Measurements from ENCODE around the gene BRAF.
"Not testable (repeated sequence)": the region's sequence is repeated elsewhere in the genome, so short reads cannot be mapped to it uniquely, and the experiment has no call there.

The BRAF gene

DNA sequence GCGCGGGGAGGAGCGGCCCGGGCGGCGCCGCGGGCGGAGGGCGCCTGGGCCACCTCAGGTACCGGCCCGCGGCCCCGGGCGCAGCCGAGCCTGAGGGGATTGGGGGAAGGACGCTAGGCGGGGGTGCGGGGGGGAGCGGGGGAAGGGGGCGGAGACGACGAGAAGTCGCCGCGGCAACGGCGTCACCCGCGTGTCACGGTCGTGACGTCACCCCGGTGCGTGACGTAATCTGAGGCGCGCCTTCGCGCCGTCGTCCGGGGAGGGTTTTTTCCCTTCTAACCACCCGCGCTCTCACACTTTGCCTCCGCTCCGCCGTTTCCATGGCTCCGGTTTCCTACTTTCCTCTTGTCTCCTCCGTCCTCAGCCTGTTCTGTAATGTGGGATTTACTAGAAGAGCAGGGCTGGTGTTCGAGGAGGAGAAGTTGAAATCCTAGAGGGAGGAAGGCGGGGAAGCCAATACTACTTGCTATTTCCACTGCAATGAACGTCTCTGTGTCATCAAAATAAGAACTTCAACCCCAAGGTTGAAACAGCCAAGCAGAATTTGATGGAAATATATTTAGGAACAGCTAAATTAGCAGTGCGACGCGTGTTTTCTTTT is at the start of gene BRAF:
Gene BRAF (minus strand): TSS at position 109 of the 601 bp plus-strand sequence. CDS start 226 bp downstream, outside the sequence.
- peak; percentile 65 for DNase-seq (ENCODE audit: low read depth, low spot score)

DNA sequence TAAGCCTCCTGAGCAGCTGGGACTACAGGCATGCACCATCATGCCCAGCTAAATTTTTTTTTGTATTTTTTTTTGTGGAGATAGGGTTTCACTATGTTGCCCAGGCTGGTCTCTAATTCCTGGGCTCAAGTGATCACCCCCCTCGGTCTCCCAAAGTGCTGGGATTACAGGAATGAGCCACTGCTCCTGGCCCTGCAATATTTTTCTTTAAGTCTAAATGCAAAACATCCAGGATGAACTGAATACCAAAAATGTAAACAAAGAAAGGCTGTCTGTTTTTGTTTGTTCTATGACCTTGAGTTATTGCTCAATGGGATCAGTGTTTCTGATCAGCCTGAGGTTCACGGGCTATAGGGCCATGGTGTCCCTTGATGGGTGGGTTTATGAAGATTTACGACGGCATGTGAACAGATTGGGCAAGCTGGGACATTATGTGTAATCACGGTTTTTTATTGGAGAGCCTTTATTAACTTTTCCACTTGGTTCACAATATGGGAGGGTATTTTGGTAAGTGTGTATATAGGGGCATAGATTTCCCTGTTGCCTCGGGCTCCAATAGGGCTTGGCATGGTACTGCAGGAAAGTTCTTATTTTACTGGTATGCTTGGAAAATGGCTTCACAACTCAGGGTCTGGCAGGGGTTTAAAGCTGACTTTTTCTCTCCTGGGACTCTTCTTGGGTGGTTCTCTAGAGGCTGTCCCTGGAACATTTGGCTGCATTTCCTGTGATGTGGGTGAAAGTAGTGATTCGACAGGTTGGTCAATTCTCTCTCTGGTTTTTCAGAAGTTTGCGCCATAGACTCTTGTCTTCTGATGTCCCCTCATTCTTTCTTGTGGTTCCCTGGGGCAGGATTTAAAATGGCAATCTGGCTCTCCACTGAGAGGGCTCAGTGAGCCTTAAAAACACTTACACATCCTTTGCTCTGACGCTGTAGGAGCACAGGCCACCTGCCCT is 48.4 kb upstream of the BRAF start:
- DNase-seq (ENCODE audit: low read depth, low spot score), result no peak

GRCh38 chr7:140972344-140972743 is 47.6 kb upstream of the BRAF start:
- DNase-seq (ENCODE audit: low read depth, low spot score), result no peak

DNA sequence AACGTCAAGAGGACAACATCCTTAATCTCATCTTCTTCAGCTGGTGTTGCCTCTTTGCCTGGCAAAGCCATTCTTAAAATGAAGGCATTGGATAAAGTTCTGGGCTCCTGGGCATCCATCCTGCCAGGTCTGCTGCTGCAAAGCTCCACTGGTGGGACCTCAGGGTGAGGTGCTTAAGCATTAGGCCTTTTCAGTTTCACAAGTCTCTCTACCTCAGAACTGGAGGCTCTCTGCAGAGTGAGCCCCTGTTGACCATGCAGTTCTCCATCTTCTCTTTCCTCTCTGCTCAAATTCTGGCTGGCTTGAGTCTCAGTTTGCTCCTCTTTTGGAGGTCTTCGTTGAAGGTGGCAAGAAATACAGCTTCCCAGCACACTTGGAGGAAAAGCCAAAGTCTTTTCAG is 42.7 kb upstream of the BRAF start:
- DNase-seq (ENCODE audit: low read depth, low spot score), result no peak

- no peak for DNase-seq (ENCODE audit: low read depth, low spot score)
Observed at GRCh38 chr7:140966561-140967233, 42.0 kb upstream of the BRAF start.

DNA sequence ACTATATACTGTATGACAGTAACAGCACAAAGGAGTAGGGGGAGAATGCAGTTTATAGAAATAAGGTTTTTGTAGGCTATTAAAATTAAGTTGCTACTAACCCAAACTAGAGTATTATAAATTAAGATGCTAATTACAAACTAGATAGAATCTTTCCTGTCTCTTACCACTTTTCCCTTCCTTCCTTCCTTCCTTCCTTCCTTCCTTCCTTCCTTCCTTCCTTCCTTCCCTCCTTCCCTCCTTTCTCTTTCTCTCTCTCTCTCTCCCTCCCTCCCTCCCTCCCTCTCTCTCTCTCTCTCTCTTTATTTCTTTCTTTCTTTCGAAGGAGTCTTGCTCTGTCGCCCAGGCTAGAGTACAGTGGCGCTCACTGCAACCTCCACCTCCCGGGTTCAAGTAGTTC is 36.4 kb upstream of the BRAF start:
- no peak for DNase-seq (ENCODE audit: low read depth, low spot score)

- DNase-seq (ENCODE audit: low read depth, low spot score), result not testable (repeated sequence)
Observed at GRCh38 chr7:140956997-140957396, 32.3 kb upstream of the BRAF start.

DNA sequence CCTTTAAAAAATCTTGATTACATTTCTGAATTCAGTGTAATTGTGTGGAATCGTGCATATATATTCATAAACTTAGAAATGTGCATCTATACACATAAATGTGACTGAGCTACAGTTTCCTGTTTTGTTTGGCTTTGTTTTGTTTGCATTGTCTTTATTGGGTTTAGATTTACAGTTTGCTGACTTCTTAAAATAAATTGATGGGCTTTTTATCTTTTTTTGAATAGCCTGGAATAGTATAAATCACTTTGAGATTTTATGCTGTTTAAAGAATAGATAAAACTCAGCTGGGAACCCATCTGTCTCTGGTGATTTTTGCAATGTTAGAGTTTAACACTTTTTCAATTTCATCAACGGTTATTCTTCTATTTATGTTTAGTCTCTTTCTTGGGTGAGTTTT is 21.2 kb upstream of the BRAF start:
- no peak for DNase-seq (ENCODE audit: low read depth, low spot score)

DNA sequence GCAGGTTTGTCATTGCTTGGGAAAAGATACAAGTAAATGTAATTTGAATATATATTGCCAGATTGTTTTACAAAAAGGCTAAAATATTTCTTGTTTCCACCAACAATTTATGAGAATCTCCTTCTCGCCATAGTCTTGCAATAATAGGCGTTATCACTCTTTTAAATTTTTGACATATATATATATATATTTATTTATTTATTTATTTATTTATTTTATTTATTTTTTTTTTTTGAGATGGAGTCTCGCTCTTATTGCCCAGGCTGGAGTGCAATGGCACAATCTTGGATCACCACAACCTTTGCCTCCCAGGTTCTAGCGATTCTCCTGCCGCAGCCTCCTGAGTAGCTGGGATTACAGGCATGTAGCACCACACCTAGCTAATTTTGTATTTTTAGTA is 17.5 kb upstream of the BRAF start:
- not testable (repeated sequence) for DNase-seq (ENCODE audit: low read depth, low spot score)

DNA sequence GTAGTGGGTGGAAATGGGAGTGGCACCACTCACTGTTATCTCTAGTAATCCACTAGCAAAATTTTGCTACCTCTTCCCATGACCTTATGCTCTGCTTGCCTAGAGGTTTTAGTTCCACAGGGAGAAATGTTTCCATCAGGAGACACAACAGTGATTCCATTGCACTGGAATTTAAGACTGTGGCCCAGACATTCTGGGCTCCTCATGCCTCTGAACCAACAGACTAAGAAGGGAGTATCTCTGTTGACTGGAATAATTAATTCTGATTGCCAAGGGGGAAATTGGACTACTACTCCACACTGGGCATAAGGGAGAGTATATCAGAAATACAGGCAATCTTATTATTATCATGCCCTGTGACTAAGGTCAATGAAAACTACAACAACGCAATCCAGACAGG is 16.2 kb upstream of the BRAF start:
- no peak for DNase-seq (ENCODE audit: low read depth, low spot score)

GRCh38 chr7:140937702-140938264 is 13.1 kb upstream of the BRAF start:
- no peak for DNase-seq (ENCODE audit: low read depth, low spot score)

- DNase-seq (ENCODE audit: low read depth, low spot score), result no peak
Observed at GRCh38 chr7:140928491-140929309, 4.0 kb upstream of the BRAF start.

- not testable (repeated sequence) for DNase-seq (ENCODE audit: low read depth, low spot score)
Observed at GRCh38 chr7:140927945-140928344, 3.2 kb upstream of the BRAF start.

DNA sequence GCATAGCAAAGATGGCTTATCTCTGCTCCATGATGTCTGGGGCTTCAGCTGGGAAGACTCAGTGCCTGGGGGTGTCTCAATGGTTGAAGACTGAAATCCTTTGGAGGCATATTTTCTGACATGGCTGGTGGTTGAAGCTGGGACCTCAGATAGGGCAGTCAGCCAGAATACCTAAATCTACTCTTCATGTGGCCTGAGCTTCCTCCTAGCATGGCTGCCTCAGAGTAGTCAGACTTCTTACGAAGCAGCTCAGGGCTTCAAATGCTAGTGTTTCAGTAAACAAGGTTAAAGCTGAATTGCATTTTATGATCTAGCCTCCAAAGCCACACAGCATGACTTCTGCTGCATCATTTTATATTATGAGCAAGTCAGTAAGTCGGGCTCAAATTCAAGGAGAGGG is 2.6 kb upstream of the BRAF start:
- no peak for DNase-seq (ENCODE audit: low read depth, low spot score)

GRCh38 chr7:140926021-140926817 is 1.5 kb upstream of the BRAF start:
- DNase-seq (ENCODE audit: low read depth, low spot score), result no peak

DNA sequence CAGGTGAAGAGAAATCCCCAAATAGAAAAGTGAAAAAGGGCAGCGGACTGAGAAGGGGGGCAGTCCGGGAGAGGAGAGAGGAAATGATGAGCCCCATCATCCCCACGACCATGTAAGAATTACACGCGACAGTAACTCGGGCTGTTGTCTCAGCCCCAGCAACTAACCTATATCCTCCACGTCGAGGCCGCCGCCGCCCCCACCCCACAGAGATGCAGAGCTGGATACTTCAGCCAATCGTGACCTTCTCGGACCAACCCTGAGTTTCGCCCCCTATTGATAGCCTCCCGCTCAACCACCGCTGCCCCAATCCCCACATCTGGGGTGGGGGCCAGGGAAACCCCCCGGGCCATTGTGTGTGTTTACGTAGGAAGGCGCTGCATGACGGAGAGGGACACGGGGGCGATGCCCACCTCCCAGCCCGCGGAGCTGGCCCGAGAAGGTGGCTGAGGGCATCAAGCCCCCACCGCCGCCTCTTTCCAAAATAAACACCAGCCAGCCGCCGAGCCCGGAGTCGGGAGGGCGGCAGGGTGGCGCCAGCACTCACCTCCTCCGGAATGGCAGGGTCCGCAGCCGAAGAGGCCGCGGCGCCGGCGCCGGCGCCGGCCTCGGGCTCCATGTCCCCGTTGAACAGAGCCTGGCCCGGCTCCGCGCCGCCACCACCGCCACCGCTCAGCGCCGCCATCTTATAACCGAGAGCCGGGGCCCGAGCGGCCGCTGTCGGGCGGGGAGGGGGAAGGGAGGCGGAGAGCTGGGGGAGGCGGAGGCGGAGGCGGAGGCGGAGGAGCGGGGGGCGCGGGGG is 509 bp downstream of the BRAF start:
- no peak for DNase-seq (ENCODE audit: low read depth, low spot score)

- no peak for DNase-seq (ENCODE audit: low read depth, low spot score)
Observed at GRCh38 chr7:140923358-140924006, 1.2 kb downstream of the BRAF start.

- no peak for DNase-seq (ENCODE audit: low read depth, low spot score)
Observed at GRCh38 chr7:140922741-140923345, 1.9 kb downstream of the BRAF start.

DNA sequence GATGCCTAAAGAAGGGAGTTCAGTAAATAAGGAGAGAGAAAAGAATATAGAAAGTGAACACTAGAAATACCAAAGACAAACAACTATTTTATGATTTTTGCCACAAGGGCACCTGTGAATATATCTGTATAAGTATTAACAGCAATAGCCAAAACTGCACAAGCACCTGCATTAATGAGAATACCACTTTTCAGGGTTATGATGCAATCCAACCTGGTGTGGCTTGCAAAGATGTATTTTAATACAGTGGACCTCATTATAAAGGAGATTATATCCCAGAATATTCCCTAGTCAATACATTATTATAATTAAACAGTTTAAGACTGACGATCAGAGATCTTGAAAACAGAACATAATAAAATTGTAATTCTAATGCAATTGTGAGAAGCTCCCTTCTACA is 4.0 kb downstream of the BRAF start:
- DNase-seq (ENCODE audit: low read depth, low spot score), result no peak

All from smooth muscle cell of the brain vasculature (primary cell).